Small intestine (tissue), 7 donors: Measurements from ENCODE around the gene PITPNC1. TPM values are rescaled to one million over a fixed set of nuclear protein-coding genes. Genes with fewer than 3 reads are reported as not detected.

Experiments used
- DNase-seq, 2 donors: peaks; one replicate each; pipeline versions ENCODE4 v3.0.0 to v3.0.0-alpha.2; 2013
- FAIRE-seq: peaks from 2 replicates; lab custom pipeline; 2012; peaks lifted over from hg19 to GRCh38; lab: Jason Lieb, UNC
- H3K27ac ChIP-seq, 3 donors: one replicate each; pipeline ENCODE4 v1.5.1; 2013; ENCODE audit warnings: low read length in 2 of 3, mild to moderate bottlenecking in 2 of 3, control low read depth in 1 of 3, inconsistent platforms in 1 of 3, low read depth in 1 of 3, moderate library complexity in 1 of 3
- H3K27me3 ChIP-seq, 3 donors: one replicate each; pipeline ENCODE4 v1.6.1; 2013; ENCODE audit warnings: low read length in 3 of 3, inconsistent platforms in 1 of 3; ENCODE audit not compliant: control insufficient read depth in 3 of 3, insufficient read depth in 3 of 3
- H3K36me3 ChIP-seq, 3 donors: one replicate each; pipeline ENCODE4 v1.6.1; 2013; ENCODE audit warnings: low read length in 3 of 3, inconsistent platforms in 1 of 3, low read depth in 1 of 3, mild to moderate bottlenecking in 1 of 3, moderate library complexity in 1 of 3; ENCODE audit not compliant: control insufficient read depth in 3 of 3, insufficient read depth in 2 of 3
- H3K4me1 ChIP-seq, 3 donors: one replicate each; pipeline ENCODE4 v1.6.1; 2013; ENCODE audit warnings: low read length in 2 of 3, inconsistent platforms in 1 of 3, low read depth in 1 of 3, mild to moderate bottlenecking in 1 of 3, moderate library complexity in 1 of 3; ENCODE audit not compliant: control insufficient read depth in 3 of 3, insufficient read depth in 2 of 3
- H3K4me3 ChIP-seq, 3 donors: one replicate each; pipeline ENCODE4 v1.5.1; 2013; ENCODE audit warnings: low read length in 3 of 3, control low read depth in 1 of 3, inconsistent platforms in 1 of 3, low read depth in 1 of 3, mild to moderate bottlenecking in 1 of 3, moderate library complexity in 1 of 3
- H3K9me3 ChIP-seq, 2 donors: one replicate each; pipeline ENCODE4 v1.6.1; 2013; ENCODE audit warnings: low read depth in 1 of 2, low read length in 1 of 2; ENCODE audit not compliant: control insufficient read depth in 2 of 2, insufficient read depth in 1 of 2
- WGBS, 3 donors: extraction: QIAGEN DNeasy Blood & Tissue Kit; methylation state at CpG; one replicate each; pipeline ENCODE4 v1.1.7; 2013; 5-methylcytosine and 5-hydroxymethylcytosine counted together
- polyA plus RNA-seq, 4 donors: library from polyadenylated mRNA; stranded (reverse) in 3 of 4; unstranded in 1 of 4; fragments of 200-250 nt in 3 of 4; fragments of 120-200 nt in 1 of 4; gene quantifications; one replicate each; pipeline versions ENCODE4 v1.2.1 to v1.2.3, GENCODE V29; 2013
- donor health status: healthy with polysubstance abuse.
- donor health status: control.
- donor health status: control.
- donor health status: Bipolar disorder and iron deficiency.
- donor health status: healthy.

Gene PITPNC1
- polyA plus RNA-seq, 4 donors, result 0.67 to 11.7 (median 3.4) TPM

- Histone ChIP-seq H3K9me3 (peaks cover 0 to 4% of the 10 kb centered on the region in 2 donors), H3K4me1 (no peaks in the 10 kb centered on the region), H3K27ac (no peak overlapping the region), H3K36me3 (peaks cover 6 to 38% (median 20%) of the 10 kb centered on the region in 3 donors), H3K4me3 (no peak overlapping the region), H3K27me3 (no peaks in the 10 kb centered on the region)
- FAIRE-seq (no peak), DNase-seq (no peak)
- 95 to 98% (median 97%) methylated on average over 3 of the region's 3 CpGs for WGBS, 3 donors
Observed at GRCh38 chr17:67347826-67348225, 29.3 kb upstream of the PITPNC1 start.

- 92 to 97% (median 96%) methylated on average over 1 of the region's 1 CpG for WGBS, 3 donors
- no peak overlapping the region for H3K4me3 ChIP-seq
- no peak for FAIRE-seq
- no peak overlapping the region for H3K27ac ChIP-seq
- no peaks in the 10 kb centered on the region for H3K27me3 ChIP-seq
- no peak for DNase-seq
- peaks cover 9 to 42% (median 19%) of the 10 kb centered on the region in 3 donors for H3K36me3 ChIP-seq
- no peaks in the 10 kb centered on the region for H3K4me1 ChIP-seq
- peaks cover 0 to 4% of the 10 kb centered on the region in 2 donors for H3K9me3 ChIP-seq
Observed at GRCh38 chr17:67349420-67349819, 27.7 kb upstream of the PITPNC1 start.

GRCh38 chr17:67353161-67353560 is 23.9 kb upstream of the PITPNC1 start:
- 87 to 94% (median 87%) methylated on average over 10 of the region's 10 CpGs for WGBS, 3 donors
- no peak overlapping the region for H3K4me3 ChIP-seq
- DNase-seq, result no peak
- H3K27me3 ChIP-seq, result no peaks in the 10 kb centered on the region
- H3K36me3 ChIP-seq, result peaks cover 10 to 56% (median 23%) of the 10 kb centered on the region in 3 donors
- H3K4me1 ChIP-seq, result no peaks in the 10 kb centered on the region
- FAIRE-seq, result no peak
- no peak overlapping the region for H3K27ac ChIP-seq
- H3K9me3 ChIP-seq, result peaks cover 0 to 4% of the 10 kb centered on the region in 2 donors

GRCh38 chr17:67353929-67354574 is 23.0 kb upstream of the PITPNC1 start:
- Histone ChIP-seq H3K9me3 (no peaks in the 10 kb centered on the region), H3K4me1 (no peaks in the 10 kb centered on the region), H3K36me3 (peaks cover 8 to 55% (median 22%) of the 10 kb centered on the region in 3 donors), H3K27me3 (no peaks in the 10 kb centered on the region), H3K27ac (no peak overlapping the region), H3K4me3 (no peak overlapping the region)
- DNase-seq, result no peak
- 94 to 95% (median 94%) methylated on average over 8 of the region's 8 CpGs for WGBS, 3 donors
- FAIRE-seq, result no peak

GRCh38 chr17:67358612-67359011 is 18.5 kb upstream of the PITPNC1 start:
- 65 to 88% (median 69%) methylated on average over 2 of the region's 2 CpGs for WGBS, 3 donors
- H3K36me3 ChIP-seq, result peaks cover 3 to 46% (median 12%) of the 10 kb centered on the region in 3 donors
- no peak for FAIRE-seq

GRCh38 chr17:67359960-67360791 is 16.9 kb upstream of the PITPNC1 start:
- FAIRE-seq, result no peak
- H3K4me3 ChIP-seq, result no peak overlapping the region
- no peak for DNase-seq
- 52 to 61% (median 58%) methylated on average over 8 of the region's 8 CpGs for WGBS, 3 donors
- H3K27ac ChIP-seq, result no peak overlapping the region
- no peaks in the 10 kb centered on the region for H3K9me3 ChIP-seq
- H3K27me3 ChIP-seq, result no peaks in the 10 kb centered on the region
- H3K36me3 ChIP-seq, result peaks cover 3 to 38% (median 7%) of the 10 kb centered on the region in 3 donors
- H3K4me1 ChIP-seq, result peaks cover 2 to 8% (median 8%) of the 10 kb centered on the region in 3 donors

More at GRCh38 chr17:67358612-67359011, 18.5 kb upstream of the PITPNC1 start:
- H3K9me3 ChIP-seq, result no peaks in the 10 kb centered on the region
- no peaks in the 10 kb centered on the region for H3K27me3 ChIP-seq
- no peak for DNase-seq
- H3K4me3 ChIP-seq, result no peak overlapping the region
- H3K27ac ChIP-seq, result no peak overlapping the region
- no peaks in the 10 kb centered on the region for H3K4me1 ChIP-seq

GRCh38 chr17:67360880-67361279 is 16.2 kb upstream of the PITPNC1 start:
- H3K27ac ChIP-seq, result no peak overlapping the region
- H3K9me3 ChIP-seq, result no peaks in the 10 kb centered on the region
- FAIRE-seq, result no peak
- H3K4me3 ChIP-seq, result no peak overlapping the region
- 83 to 93% (median 87%) methylated on average over 1 of the region's 1 CpG for WGBS, 3 donors
- H3K4me1 ChIP-seq, result peaks cover 2 to 9% (median 8%) of the 10 kb centered on the region in 3 donors
- H3K27me3 ChIP-seq, result no peaks in the 10 kb centered on the region
- H3K36me3 ChIP-seq, result peaks cover 3 to 34% (median 5%) of the 10 kb centered on the region in 3 donors
- no peak for DNase-seq

GRCh38 chr17:67362173-67362572 is 14.9 kb upstream of the PITPNC1 start:
- 88 to 92% (median 92%) methylated on average over 9 of the region's 9 CpGs for WGBS, 3 donors
- DNase-seq (no peak), FAIRE-seq (no peak)
- Histone ChIP-seq H3K27me3 (no peaks in the 10 kb centered on the region), H3K36me3 (peaks cover 0 to 25% (median 1%) of the 10 kb centered on the region in 3 donors), H3K4me1 (peaks cover 2 to 9% (median 8%) of the 10 kb centered on the region in 3 donors), H3K9me3 (no peaks in the 10 kb centered on the region), H3K27ac (no peak overlapping the region), H3K4me3 (no peak overlapping the region)
